MM.1S (cell line): ENCODE results near the gene GPT2.

Experiments used
- DNase-seq: peaks from one replicate; pipeline ENCODE4 v3.0.0-alpha.2; 2015
- H2AFZ ChIP-seq: fragments of 300-600 bp; sonication (generic); 2 replicates; pipeline ENCODE4 v1.6.0; 2016; ENCODE audit warnings: antibody characterized with exemption, low read length
- H3F3A ChIP-seq: fragments of 300-600 bp; sonication (generic); 2 replicates; pipeline ENCODE4 v1.6.1; 2016; ENCODE audit warnings: mild to moderate bottlenecking, antibody characterized with exemption, low read length, moderate library complexity, mixed read lengths; ENCODE audit not compliant: insufficient read depth
- H3K27ac ChIP-seq: fragments of 300-600 bp; sonication (generic); 2 replicates; pipeline ENCODE4 v1.5.1; 2016; ENCODE audit warnings: mild to moderate bottlenecking, low read length
- H3K27me3 ChIP-seq: fragments of 300-600 bp; sonication (generic); replicated peaks from 2 replicates; pipeline ENCODE4 v1.6.0; 2016; ENCODE audit warnings: low read length; ENCODE audit not compliant: insufficient read depth
- H3K36me3 ChIP-seq: fragments of 300-600 bp; sonication (generic); replicated peaks from 2 replicates; pipeline ENCODE4 v1.6.1; 2016; ENCODE audit warnings: mild to moderate bottlenecking, low read length, mixed read lengths; ENCODE audit not compliant: insufficient read depth
- H3K4me1 ChIP-seq: fragments of 300-600 bp; sonication (generic); 2 replicates; pipeline ENCODE4 v1.6.1; 2016; ENCODE audit warnings: low read length, mixed read lengths
- H3K4me2 ChIP-seq: fragments of 300-600 bp; sonication (generic); 2 replicates; pipeline ENCODE4 v1.6.0; 2016; ENCODE audit warnings: low read depth, low read length
- H3K4me3 ChIP-seq: fragments of 300-600 bp; sonication (generic); 2 replicates; pipeline ENCODE4 v1.5.1; 2016; ENCODE audit warnings: low read length, mixed read lengths
- H3K79me2 ChIP-seq: fragments of 300-600 bp; sonication (generic); 2 replicates; pipeline ENCODE4 v1.6.1; 2016; ENCODE audit warnings: mixed run types, low read length, mixed read lengths
- H3K9ac ChIP-seq: fragments of 300-600 bp; sonication (generic); 2 replicates; pipeline ENCODE4 v1.6.1; 2016; ENCODE audit warnings: low read length, mixed read lengths
- H3K9me2 ChIP-seq: fragments of 300-600 bp; sonication (generic); replicated peaks from 2 replicates; pipeline ENCODE4 v1.6.1; 2016; ENCODE audit warnings: mild to moderate bottlenecking, low read length, mixed read lengths; ENCODE audit not compliant: insufficient read depth
- H3K9me3 ChIP-seq: fragments of 300-600 bp; sonication (generic); replicated peaks from 2 replicates; pipeline ENCODE4 v1.6.1; 2016; ENCODE audit warnings: mild to moderate bottlenecking, low read length, mixed read lengths; ENCODE audit not compliant: insufficient read depth
- H4K20me1 ChIP-seq: fragments of 300-600 bp; sonication (generic); 2 replicates; pipeline ENCODE4 v1.6.1; 2016; ENCODE audit warnings: mild to moderate bottlenecking, low read length, moderate library complexity, mixed read lengths; ENCODE audit not compliant: insufficient read depth
- CTCF ChIP-seq: fragments of 300-600 bp; sonication (generic); IDR thresholded peaks from 2 replicates; pipeline ENCODE4 v1.5.1; 2016; ENCODE audit warnings: antibody characterized with exemption, low read length, mixed read lengths
- EZH2 ChIP-seq: fragments of 300-600 bp; sonication (generic); optimal IDR thresholded peaks from 2 replicates; pipeline ENCODE3; 2017; ENCODE audit warnings: low read depth, mild to moderate bottlenecking, antibody characterized with exemption, low read length, mixed read lengths
- EZH2phosphoT487 ChIP-seq: fragments of 300-600 bp; sonication (generic); IDR thresholded peaks from 2 replicates; pipeline ENCODE4 v1.6.1; 2018; ENCODE audit warnings: antibody characterized with exemption, low read length

The GPT2 gene

DNA sequence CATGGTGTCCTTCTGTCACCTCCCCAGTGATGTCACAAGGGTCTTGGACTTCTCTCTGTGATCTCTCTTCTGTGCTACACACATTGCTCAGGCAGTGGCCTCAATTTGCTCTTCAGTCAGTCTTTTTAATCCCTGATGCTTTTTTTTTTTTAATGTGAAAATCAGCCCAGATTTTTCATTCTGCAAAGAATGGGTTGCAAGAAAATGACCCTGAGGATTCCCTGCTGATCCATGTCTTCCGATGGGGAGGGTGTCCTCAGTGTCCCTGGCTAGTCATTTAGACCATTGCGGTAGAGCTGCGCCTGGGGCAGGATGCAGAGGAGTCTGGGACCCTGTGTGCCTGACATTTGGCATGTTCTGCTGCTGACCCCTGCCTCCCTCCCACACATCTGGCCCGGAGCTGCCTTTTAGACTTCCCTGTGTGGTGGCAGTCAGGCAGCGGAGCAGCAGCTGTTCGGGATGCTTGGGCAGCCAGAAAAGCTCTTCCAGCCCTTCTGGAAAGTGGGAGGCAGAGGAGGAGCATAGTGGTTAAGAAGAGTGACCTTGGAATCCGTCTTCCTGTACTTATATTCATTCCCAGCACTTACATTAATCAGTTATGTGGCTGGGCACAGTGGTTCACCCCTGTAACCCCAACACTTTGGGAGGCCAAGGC is 12.3 kb downstream of the GPT2 start:
- Histone ChIP-seq H3K36me3 (no peaks in the 10 kb centered on the region), H3K27ac (no peak overlapping the region), H3K27me3 (no peaks in the 10 kb centered on the region), H3K9me3 (no peaks in the 10 kb centered on the region), H3K4me1 (no peaks in the 10 kb centered on the region), H4K20me1 (no peaks in the 10 kb centered on the region), H2AFZ (no peak overlapping the region), H3F3A (no peaks in the 10 kb centered on the region), H3K4me2 (no peak overlapping the region), H3K9ac (no peak overlapping the region), H3K4me3 (no peak overlapping the region), H3K9me2 (no peaks in the 10 kb centered on the region), H3K79me2 (peaks cover 25% of the 10 kb centered on the region)
- TF ChIP-seq CTCF = no peak
- no peak for DNase-seq

DNA sequence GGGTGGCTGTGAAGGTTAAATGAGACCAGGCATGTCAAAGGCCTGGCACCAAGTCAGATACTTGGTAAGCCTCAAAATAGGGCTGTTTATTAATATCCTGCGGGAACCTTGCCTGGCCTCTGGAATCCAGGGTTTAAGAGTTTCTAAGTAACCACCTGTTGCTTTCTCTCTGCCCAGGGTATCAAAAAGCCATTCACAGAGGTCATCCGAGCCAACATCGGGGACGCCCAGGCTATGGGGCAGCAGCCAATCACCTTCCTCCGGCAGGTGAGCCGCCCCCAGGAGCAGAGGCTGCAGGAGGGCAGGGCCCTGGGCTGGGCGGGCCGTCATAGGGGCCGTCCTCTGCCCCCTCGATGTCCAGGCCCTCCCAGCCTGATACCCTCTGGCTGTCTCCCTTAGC is 13.3 kb downstream of the GPT2 start:
- Histone ChIP-seq H3K27ac (no peak overlapping the region), H3K27me3 (no peaks in the 10 kb centered on the region), H3F3A (no peaks in the 10 kb centered on the region), H4K20me1 (no peaks in the 10 kb centered on the region), H3K4me3 (no peak overlapping the region), H3K4me1 (no peaks in the 10 kb centered on the region), H3K4me2 (no peak overlapping the region), H3K36me3 (no peaks in the 10 kb centered on the region), H3K9me2 (no peaks in the 10 kb centered on the region), H3K9ac (no peak overlapping the region), H3K9me3 (no peaks in the 10 kb centered on the region), H2AFZ (no peak overlapping the region), H3K79me2 (peaks cover 18% of the 10 kb centered on the region)
- no peak for TF ChIP-seq CTCF
- TF ChIP-seq EZH2phosphoT487 = no peak
- TF ChIP-seq EZH2 = no peak
- DNase-seq = no peak

DNA sequence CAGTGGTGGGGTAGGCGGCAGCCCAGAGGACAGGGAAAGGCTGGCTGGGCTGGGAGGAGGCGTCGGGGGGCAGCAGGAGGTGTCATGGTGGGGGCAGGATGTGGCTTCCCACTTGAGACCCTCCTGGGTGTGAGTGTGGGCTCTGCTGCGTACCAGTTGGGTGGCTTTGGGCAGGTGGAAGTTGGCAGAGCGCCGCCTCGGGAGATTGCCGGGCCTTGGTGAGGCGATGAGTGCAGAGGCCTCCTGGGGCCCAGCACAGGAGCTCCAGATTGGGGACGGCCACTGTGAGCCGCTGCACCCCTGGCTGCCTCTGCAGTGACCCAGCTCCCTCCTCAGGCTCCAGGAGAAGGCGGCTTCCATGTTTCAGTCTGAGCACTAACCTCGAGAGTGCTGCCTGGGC is 13.8 kb downstream of the GPT2 start:
- H3K9me2 ChIP-seq = no peaks in the 10 kb centered on the region
- no peaks in the 10 kb centered on the region for H3K27me3 ChIP-seq
- H3K4me1 ChIP-seq = no peaks in the 10 kb centered on the region
- no peak for TF ChIP-seq CTCF
- no peak for TF ChIP-seq EZH2
- TF ChIP-seq EZH2phosphoT487 = no peak
- no peaks in the 10 kb centered on the region for H4K20me1 ChIP-seq
- H3F3A ChIP-seq = no peaks in the 10 kb centered on the region
- H3K9me3 ChIP-seq = no peaks in the 10 kb centered on the region
- H3K36me3 ChIP-seq = no peaks in the 10 kb centered on the region
- peaks cover 13% of the 10 kb centered on the region for H3K79me2 ChIP-seq
- H3K27ac ChIP-seq = no peak overlapping the region
- no peak overlapping the region for H2AFZ ChIP-seq
- DNase-seq = no peak
- no peak overlapping the region for H3K4me3 ChIP-seq
- H3K4me2 ChIP-seq = no peak overlapping the region
- no peak overlapping the region for H3K9ac ChIP-seq
